AG04450 (cell line): ENCODE data around the gene APEX1. TPM values are rescaled to one million over a fixed set of nuclear protein-coding genes. Genes with fewer than 3 reads are reported as not detected.
A peak's percentile ranks its signal among the peaks of the same experiment; 100 is the strongest.

Source experiments
- CTCF ChIA-PET: fragments of 300-600, 350-600 bp; formaldehyde crosslinking; extraction: SDS; loops from one replicate; lab custom pipeline; 2022; ENCODE audit warnings: antibody characterized with exemption, inconsistent platforms; lab: Charles Lee
- POLR2A ChIA-PET: fragments of 350-600 bp; formaldehyde crosslinking; extraction: SDS; loops from one replicate; lab custom pipeline; 2021; ENCODE audit warnings: antibody characterized with exemption, inconsistent platforms; lab: Yijun Ruan, JAX
- DNase-seq: peaks from one replicate; pipeline ENCODE4 v3.0.0-alpha.2; 2011; ENCODE audit warnings: low read depth, low spot score
- H3K27ac ChIP-seq: one replicate; pipeline ENCODE4 v1.5.1; 2012; ENCODE audit warnings: low read depth, low read length, control low read depth
- H3K27me3 ChIP-seq: one replicate; pipeline ENCODE4 v1.6.0; 2012; ENCODE audit warnings: low read length; ENCODE audit not compliant: control insufficient read depth, insufficient read depth
- H3K4me3 ChIP-seq: 2 replicates; pipeline ENCODE4 v1.5.1; 2011; ENCODE audit warnings: mild to moderate bottlenecking, low read depth, low read length, control low read depth
- H3K9me3 ChIP-seq: 2 replicates; pipeline ENCODE4 v1.5.1; 2012; ENCODE audit warnings: low read length; ENCODE audit not compliant: control insufficient read depth, insufficient read depth
- CTCF ChIP-seq: IDR thresholded peaks from 2 replicates; pipeline ENCODE4 v1.5.1; 2011; ENCODE audit warnings: low read depth, low read length, control low read depth, inconsistent platforms
- polyA plus RNA-seq: library from polyadenylated mRNA; depleted of rRNA; stranded (reverse); fragments of >200 nt; gene quantifications from 2 replicates; pipeline ENCODE4 v1.2.3, GENCODE V29; 2011

The APEX1 gene
- polyA plus RNA-seq, 1 experiment = 240 TPM

DNA sequence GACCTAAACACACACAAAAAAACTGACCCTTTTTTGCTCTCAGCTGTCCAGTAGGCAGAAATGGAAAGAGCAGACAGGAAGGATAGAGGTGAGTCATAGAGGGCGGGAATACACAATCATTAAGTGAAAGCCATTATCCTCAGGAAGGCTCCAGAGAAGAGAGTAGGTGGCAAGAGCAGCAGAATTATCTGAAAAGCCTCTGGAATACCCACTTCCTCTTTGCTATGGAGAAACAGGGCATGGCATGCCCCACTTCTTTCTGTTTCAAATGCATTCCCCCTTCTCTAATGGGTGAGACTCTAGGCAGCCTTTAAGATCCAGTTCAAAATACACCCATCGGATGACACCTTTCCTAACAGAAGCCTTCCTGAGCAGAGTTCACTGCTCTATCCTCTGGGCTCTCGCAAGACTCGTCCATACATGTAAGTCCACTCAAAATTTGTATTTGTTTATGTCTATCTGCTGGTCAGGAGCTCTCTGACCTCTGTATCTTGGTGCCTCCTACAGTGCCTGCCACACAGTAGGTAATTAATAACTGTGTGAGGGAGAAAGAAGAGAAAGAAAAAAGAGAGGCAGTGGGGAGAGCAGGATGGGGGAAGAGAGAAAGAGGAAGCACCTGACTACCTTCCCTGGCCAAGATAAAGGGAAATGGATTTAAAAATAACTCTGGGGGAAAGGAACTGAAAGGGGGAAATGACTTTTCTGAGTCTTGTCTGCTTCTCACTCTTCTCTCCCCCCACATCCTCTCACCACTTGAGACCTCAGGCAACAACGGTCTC, 27.6 kb upstream of the APEX1 start:
- Histone ChIP-seq H3K4me3 (no peak overlapping the region), H3K27ac (no peak overlapping the region), H3K27me3 (no peaks in the 10 kb centered on the region), H3K9me3 (no peaks in the 10 kb centered on the region; the same call in 1 of the 2 replicates)
- POLR2A ChIA-PET = interaction anchor here (0.6 kb wide), 1 partner anchor 260 kb away, joined by 4 read pairs; no protein-coding TSS in a partner anchor
- no peak for TF ChIP-seq CTCF
- CTCF ChIA-PET = interaction anchor here (0.5 to 3.9 kb wide), 3 partner anchors 12 to 51 kb away, joined by 5 to 45 read pairs (median 11); no protein-coding TSS in a partner anchor
- DNase-seq = peak; percentile 16

DNA sequence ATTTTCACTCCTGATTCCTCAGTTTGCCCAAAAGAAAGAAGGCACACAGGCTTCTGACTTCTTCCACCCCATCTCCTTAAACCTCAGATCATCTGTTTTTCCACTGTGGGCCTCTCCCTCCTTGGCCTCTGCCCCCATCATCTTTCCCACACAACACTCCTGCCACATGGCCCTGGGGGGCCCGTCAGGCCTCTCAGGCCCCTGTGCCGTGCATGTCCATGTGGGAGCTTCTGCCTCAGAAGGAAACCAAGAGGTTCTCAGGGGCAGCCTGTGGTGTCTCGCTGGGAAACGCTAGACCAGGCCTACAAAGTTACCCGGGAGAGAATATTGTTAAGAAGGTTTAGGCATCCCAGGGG, 27.0 kb upstream of the APEX1 start:
- H3K27me3 ChIP-seq = no peaks in the 10 kb centered on the region
- no peak overlapping the region for H3K4me3 ChIP-seq
- no peak for DNase-seq
- H3K9me3 ChIP-seq = no peaks in the 10 kb centered on the region; the same call in 1 of the 2 replicates
- ChIA-PET POLR2A (no interaction called here), CTCF (interaction anchor here (2.4 kb wide), 1 partner anchor 12 kb away, joined by 11 read pairs; no protein-coding TSS in a partner anchor)
- H3K27ac ChIP-seq = no peak overlapping the region
- TF ChIP-seq CTCF = no peak

- Histone ChIP-seq H3K27me3 (no peaks in the 10 kb centered on the region), H3K9me3 (no peaks in the 10 kb centered on the region; the same call in 1 of the 2 replicates), H3K4me3 (no peak overlapping the region), H3K27ac (no peak overlapping the region)
- ChIA-PET CTCF (interaction anchor here (2.4 kb wide), 1 partner anchor 13 kb away, joined by 11 read pairs; no protein-coding TSS in a partner anchor), POLR2A (no interaction called here)
- DNase-seq = no peak
- TF ChIP-seq CTCF = no peak
Observed at GRCh38 chr14:20428802-20429201, 26.2 kb upstream of the APEX1 start.

DNA sequence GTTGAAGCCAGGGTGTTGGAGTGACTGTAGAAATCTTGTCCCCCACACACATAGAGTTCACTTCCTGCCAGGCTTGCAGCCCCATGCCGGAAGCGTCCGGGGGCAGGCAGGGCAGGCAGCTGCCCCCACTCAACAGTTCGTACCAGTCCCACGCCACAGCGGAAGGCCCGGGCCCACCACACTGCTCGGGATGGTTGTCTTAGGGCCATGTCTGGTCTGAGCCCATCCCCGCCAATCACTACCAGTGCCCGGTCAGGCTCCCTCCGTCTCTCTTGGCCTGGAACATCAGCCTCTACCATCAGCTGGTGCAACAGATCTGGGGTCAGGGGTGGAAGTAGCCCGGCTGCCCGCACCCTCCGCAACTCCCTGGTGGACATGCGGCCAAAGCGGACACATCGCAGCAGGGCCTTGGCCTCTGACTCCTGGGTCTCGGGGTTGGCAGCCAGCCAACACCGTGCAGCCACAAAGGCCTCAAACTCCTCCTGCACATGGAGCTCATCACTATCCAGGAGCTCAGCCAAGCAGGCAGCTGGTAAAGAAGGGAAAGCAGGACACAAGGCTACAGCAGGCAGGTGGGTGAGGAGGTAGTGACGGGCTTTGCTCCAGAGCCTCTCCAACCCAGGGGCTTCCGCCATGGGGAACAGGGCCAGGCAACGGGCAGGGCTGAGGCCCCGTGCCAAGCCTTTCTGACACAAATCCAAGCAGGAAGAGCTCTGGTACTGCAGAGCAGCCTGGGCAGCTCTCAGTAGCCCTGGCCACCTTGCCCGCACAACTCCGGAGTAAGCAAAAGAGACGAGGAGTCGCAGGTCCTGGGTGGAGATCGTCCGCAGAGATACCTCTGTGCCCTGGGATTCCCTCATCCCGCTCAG, 25.0 kb upstream of the APEX1 start:
- Histone ChIP-seq H3K4me3 (no peak overlapping the region), H3K27ac (no peak overlapping the region), H3K9me3 (no peaks in the 10 kb centered on the region; the same call in 1 of the 2 replicates), H3K27me3 (no peaks in the 10 kb centered on the region)
- TF ChIP-seq CTCF = no peak
- no peak for DNase-seq
- CTCF ChIA-PET = interaction anchor here (2.4 kb wide), 1 partner anchor 14 kb away, joined by 11 read pairs; no protein-coding TSS in a partner anchor
- POLR2A ChIA-PET = no interaction called here
